HG02759 (cell line): ENCODE data around the gene VAMP2.
A peak's percentile ranks its signal among the peaks of the same experiment; 100 is the strongest.

Experiments used
- ATAC-seq: cut with Tn5 transposase; IDR thresholded peaks from one replicate; pipeline ENCODE4 v1.9.1; 2021; ENCODE audit warnings: mild to moderate bottlenecking, moderate library complexity; ENCODE audit not compliant: unreplicated experiment

The VAMP2 gene

GRCh38 chr17:8124350-8125153 is 38.2 kb downstream of the VAMP2 start:
- ATAC-seq = no peak

- ATAC-seq = no peak
These were observed 38.9 kb downstream of the VAMP2 start, which contains the start of gene HES7 for GRCh38 chr17:8123695-8124349. HES7 (minus strand) TSS chr17:8124106; CDS start chr17:8124084, 22 bp downstream.

- no peak for ATAC-seq
These were observed 39.6 kb downstream of the VAMP2 start for GRCh38 chr17:8122924-8123694.

GRCh38 chr17:8122422-8122923 is 40.3 kb downstream of the VAMP2 start:
- no peak for ATAC-seq

- ATAC-seq = peak; percentile 29
These were observed 40.9 kb downstream of the VAMP2 start for GRCh38 chr17:8121681-8122421.

GRCh38 chr17:8121407-8121680 is 41.4 kb downstream of the VAMP2 start:
- no peak for ATAC-seq

- no peak for ATAC-seq
These were observed 42.0 kb downstream of the VAMP2 start for GRCh38 chr17:8120520-8121406.

- no peak for ATAC-seq
These were observed 42.9 kb downstream of the VAMP2 start for GRCh38 chr17:8119581-8120519.

- peak; percentile 51 for ATAC-seq
These were observed 43.8 kb downstream of the VAMP2 start for GRCh38 chr17:8118769-8119580.

GRCh38 chr17:8117980-8118768 is 44.6 kb downstream of the VAMP2 start, which contains the start of gene ALOXE3:
ALOXE3 (minus strand) TSS chr17:8118514; CDS start chr17:8117990, 524 bp downstream.
- ATAC-seq = no peak

- no peak for ATAC-seq
These were observed 45.3 kb downstream of the VAMP2 start for GRCh38 chr17:8117367-8117979.

- ATAC-seq = no peak
These were observed 46.0 kb downstream of the VAMP2 start for GRCh38 chr17:8116776-8117175.

- no peak for ATAC-seq
These were observed 51.8 kb downstream of the VAMP2 start for GRCh38 chr17:8110907-8111306.

- ATAC-seq = no peak
These were observed 52.3 kb downstream of the VAMP2 start for GRCh38 chr17:8110456-8110804.

- no peak for ATAC-seq
These were observed 52.9 kb downstream of the VAMP2 start for GRCh38 chr17:8109661-8110455.
